Spleen (tissue), 11 donors: Measurements from ENCODE around the gene CCDC69. TPM values are rescaled to one million over a fixed set of nuclear protein-coding genes. Genes with fewer than 3 reads are reported as not detected.

ENCODE experiments used
- DNase-seq: peaks from one replicate; pipeline ENCODE4 v3.0.0-alpha.2; 2020
- H3K27ac ChIP-seq, 8 donors: fragments of 200-600 bp; sonication (generic) in 7 of 8; 1 replicate in 4 of 8; 2 replicates in 4 of 8; pipeline versions ENCODE4 v1.5.0 to v1.8.0; 2016 to 2021; ENCODE audit warnings: inconsistent platforms in 4 of 8, mild to moderate bottlenecking in 4 of 8, moderate library complexity in 1 of 8
- H3K27me3 ChIP-seq, 7 donors: fragments of 200-600 bp; sonication (generic) in 6 of 7; replicated peaks in 1 of 7; 1 replicate in 4 of 7; 2 replicates in 3 of 7; pipeline versions ENCODE4 v1.5.0 to v1.8.0; 2016 to 2021; ENCODE audit warnings: inconsistent platforms in 3 of 7, mild to moderate bottlenecking in 1 of 7
- H3K36me3 ChIP-seq, 6 donors: fragments of 200-600 bp; sonication (generic) in 5 of 6; 1 replicate in 4 of 6; 2 replicates in 2 of 6; pipeline versions ENCODE4 v1.5.0 to v1.8.0; 2016 to 2021; ENCODE audit warnings: inconsistent platforms in 2 of 6
- H3K4me1 ChIP-seq, 6 donors: fragments of 200-600 bp; sonication (generic) in 5 of 6; 1 replicate in 3 of 6; 2 replicates in 3 of 6; pipeline versions ENCODE4 v1.5.0 to v1.8.0; 2016 to 2021; ENCODE audit warnings: inconsistent platforms in 3 of 6
- H3K4me3 ChIP-seq, 8 donors: fragments of 200-600 bp; sonication (generic) in 7 of 8; 1 replicate in 4 of 8; 2 replicates in 4 of 8; pipeline versions ENCODE4 v1.5.0 to v1.8.0; 2016 to 2021; ENCODE audit warnings: inconsistent platforms in 4 of 8, mild to moderate bottlenecking in 4 of 8, moderate library complexity in 2 of 8
- H3K9me3 ChIP-seq, 8 donors: fragments of 200-600 bp; sonication (generic) in 7 of 8; 1 replicate in 4 of 8; 2 replicates in 4 of 8; pipeline versions ENCODE4 v1.5.0 to v1.8.0; 2016 to 2021; ENCODE audit warnings: inconsistent platforms in 4 of 8
- CTCF ChIP-seq, 11 experiments: fragments of 200-600 bp in 7 of 11; fragments of 450-650 bp in 4 of 11; sonication (generic) in 4 of 11; IDR thresholded peaks in 8 of 11; conservative IDR thresholded peaks in 3 of 11; 1 replicate in 7 of 11; 2 replicates in 4 of 11; pipeline versions ENCODE4 v1.4.0 to v1.8.0; 2016 to 2021; ENCODE audit warnings: antibody characterized with exemption in 11 of 11, inconsistent platforms in 4 of 11, mild to moderate bottlenecking in 1 of 11
- POLR2A ChIP-seq, 3 donors: fragments of 450-650 bp; IDR thresholded peaks; one replicate each; pipeline ENCODE4 v1.5.1; 2017; ENCODE audit warnings: antibody characterized with exemption in 3 of 3, mild to moderate bottlenecking in 1 of 3
- POLR2AphosphoS5 ChIP-seq, 3 donors: sonication (generic); formaldehyde crosslinking; IDR thresholded peaks; one replicate each; pipeline ENCODE4 v1.5.1; 2017; ENCODE audit warnings: antibody characterized with exemption in 3 of 3
- WGBS, 5 donors: extraction: QIAGEN DNeasy Blood & Tissue Kit in 3 of 5; methylation state at CpG; one replicate each; pipeline versions ENCODE4 v1.1.5 to v1.1.7; 2013 to 2018; 5-methylcytosine and 5-hydroxymethylcytosine counted together
- intact Hi-C: fragments of 100-400 bp; cut with DNase I; formaldehyde crosslinking; loops from one replicate; pipeline ENCODE4 v1.15.0; 2023; ENCODE audit warnings: low total_unique reads
- polyA plus RNA-seq, 3 donors: library from polyadenylated mRNA; stranded (reverse); fragments of 200-250 nt; gene quantifications; one replicate each; pipeline ENCODE4 v1.2.1, GENCODE V29; 2013
- total RNA-seq, 7 donors: library from RNA; depleted of rRNA in 3 of 7; stranded (reverse); fragments of >200 nt in 3 of 7; fragmentation: NEBNext Ultra II Directional in 4 of 7; extraction: Animal tissue kit (Norgen Biotek cat#: 25700) in 4 of 7; gene quantifications; one replicate each; pipeline versions ENCODE4 v1.1.0 to v1.2.1, GENCODE V29; 2016 to 2021
- donor health status: healthy with polysubstance abuse.
- donor health status: DM: no; HTN: no; CAD: no; lungs with moderate emphysema.
- donor health status: DM: no; HTN: no; CAD: no.
- donor health status: Bipolar disorder and iron deficiency.
- donor health status: healthy.
- donor health status: DM: no; HTN: no; CAD: no.
- donor health status: DM: yes; HTN: yes; CAD: no.

The CCDC69 gene
- total and polyA plus RNA-seq, 10 donors: 37.7 to 145 (median 94.9) TPM

GRCh38 chr5:151189151-151189550 lies 34.7 kb downstream of the CCDC69 start:
- 93 to 100% (median 96%) methylated on average over 2 of the region's 2 CpGs for WGBS, 5 donors
- peaks cover 0 to 45% (median 9%) of the 10 kb centered on the region in 6 donors for H3K4me1 ChIP-seq
- DNase-seq: no peak
- intact Hi-C loops: no loop called here
- no peaks in the 10 kb centered on the region for H3K27me3 ChIP-seq
- H3K9me3 ChIP-seq: peaks cover 0 to 30% (median 27%) of the 10 kb centered on the region in 8 donors
- H3K4me3 ChIP-seq: no peak overlapping the region
- peaks cover 4 to 94% (median 54%) of the 10 kb centered on the region in 6 donors for H3K36me3 ChIP-seq
- no peak overlapping the region for H3K27ac ChIP-seq
- TF ChIP-seq POLR2A (IDR thresholded peaks at IDR 0.05) (no peak), CTCF (IDR thresholded peaks at IDR 0.05 in 8 of 11, conservative IDR thresholded peaks at IDR 0.05 in 3 of 11) (no peak), POLR2AphosphoS5 (IDR thresholded peaks at IDR 0.05) (no peak)

DNA sequence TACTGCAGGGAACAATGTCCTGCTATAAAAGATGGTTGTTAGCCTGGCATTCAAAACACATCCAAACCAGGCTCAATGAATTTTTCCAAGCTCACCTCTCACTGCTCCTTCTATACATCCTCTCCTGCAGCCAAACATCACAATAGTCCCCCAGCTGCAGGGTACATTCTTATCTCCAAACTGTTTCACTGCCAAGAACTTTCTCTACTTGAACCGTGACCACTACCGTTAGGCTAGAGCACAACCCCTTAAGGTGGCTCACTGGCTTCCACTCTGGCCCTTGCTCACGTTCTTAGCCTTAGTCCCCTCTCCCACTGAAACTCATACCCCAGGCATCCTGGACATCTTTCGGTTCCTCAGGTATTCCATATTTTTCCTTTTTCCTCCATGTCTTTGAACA lies 37.4 kb downstream of the CCDC69 start:
- WGBS, 5 donors: 89 to 98% (median 94%) methylated on average over 4 of the region's 4 CpGs

GRCh38 chr5:151186052-151186451 lies 37.8 kb downstream of the CCDC69 start:
- no peak for TF ChIP-seq POLR2A (IDR thresholded peaks at IDR 0.05)

More for the DNA sequence above, 37.4 kb downstream of the CCDC69 start:
- H3K36me3 ChIP-seq: peaks cover 4 to 98% (median 73%) of the 10 kb centered on the region in 6 donors
- DNase-seq: no peak
- no peak overlapping the region for H3K27ac ChIP-seq
- H3K9me3 ChIP-seq: peaks cover 0 to 18% (median 16%) of the 10 kb centered on the region in 8 donors
- no peak for TF ChIP-seq POLR2A (IDR thresholded peaks at IDR 0.05)
- TF ChIP-seq CTCF (IDR thresholded peaks at IDR 0.05 in 8 of 11, conservative IDR thresholded peaks at IDR 0.05 in 3 of 11): no peak
- TF ChIP-seq POLR2AphosphoS5 (IDR thresholded peaks at IDR 0.05): no peak
- peaks cover 0 to 19% (median 4%) of the 10 kb centered on the region in 6 donors for H3K4me1 ChIP-seq
- intact Hi-C loops: no loop called here
- no peaks in the 10 kb centered on the region for H3K27me3 ChIP-seq
- no peak overlapping the region for H3K4me3 ChIP-seq

GRCh38 chr5:151184316-151185042 lies 39.4 kb downstream of the CCDC69 start:
- WGBS, 5 donors: 78 to 91% (median 85%) methylated on average over 10 of the region's 10 CpGs
- no peak for TF ChIP-seq POLR2A (IDR thresholded peaks at IDR 0.05)
- no peak for TF ChIP-seq CTCF (IDR thresholded peaks at IDR 0.05 in 8 of 11, conservative IDR thresholded peaks at IDR 0.05 in 3 of 11)
- TF ChIP-seq POLR2AphosphoS5 (IDR thresholded peaks at IDR 0.05): no peak
- H3K4me1 ChIP-seq: no peaks in the 10 kb centered on the region
- H3K36me3 ChIP-seq: peaks cover 4 to 100% (median 87%) of the 10 kb centered on the region in 6 donors
- no peak overlapping the region for H3K4me3 ChIP-seq
- no peak for DNase-seq
- H3K9me3 ChIP-seq: peaks cover 0 to 11% (median 10%) of the 10 kb centered on the region in 8 donors
- intact Hi-C loops: no loop called here
- H3K27me3 ChIP-seq: no peaks in the 10 kb centered on the region
- H3K27ac ChIP-seq: no peak overlapping the region

More at GRCh38 chr5:151186052-151186451, 37.8 kb downstream of the CCDC69 start:
- H3K9me3 ChIP-seq: peaks cover 0 to 18% (median 15%) of the 10 kb centered on the region in 8 donors
- H3K27me3 ChIP-seq: no peaks in the 10 kb centered on the region
- H3K4me3 ChIP-seq: no peak overlapping the region
- intact Hi-C loops: no loop called here
- DNase-seq: no peak
- WGBS, 5 donors: 58 to 85% (median 67%) methylated on average over 5 of the region's 5 CpGs
- no peak overlapping the region for H3K27ac ChIP-seq
- H3K36me3 ChIP-seq: peaks cover 4 to 99% (median 78%) of the 10 kb centered on the region in 6 donors
- H3K4me1 ChIP-seq: peaks cover 0 to 14% (median 0%) of the 10 kb centered on the region in 6 donors
